Fibroblast of lung (primary cell): ENCODE data around the gene GATC.
"Not testable (repeated sequence)": the region's sequence is repeated elsewhere in the genome, so short reads cannot be mapped to it uniquely, and the experiment has no call there.

ENCODE experiments used
- CTCF ChIP-seq, 2 donors: IDR thresholded peaks in 1 of 2; conservative IDR thresholded peaks in 1 of 2; 1 replicate in 1 of 2; 2 replicates in 1 of 2; pipeline ENCODE4 v1.5.1; 2011 to 2012; ENCODE audit warnings: low read length in 2 of 2, control low read depth in 1 of 2, inconsistent platforms in 1 of 2, low read depth in 1 of 2, mild to moderate bottlenecking in 1 of 2
- EZH2 ChIP-seq: IDR thresholded peaks from 2 replicates; pipeline ENCODE4 v1.5.1; 2012; ENCODE audit warnings: low read length, control low read depth, mild to moderate bottlenecking; ENCODE audit errors: missing control alignments

- not testable (repeated sequence) for TF ChIP-seq CTCF (conservative IDR thresholded peaks at IDR 0.05 in 1 of 2, IDR thresholded peaks at IDR 0.05 in 1 of 2; ENCODE audit: low read depth in 1 of 2, low read length in 2 of 2); EZH2
Measured at GRCh38 chr12:120446844-120447178, 567 bp downstream of the GATC start.
